Skeletal muscle satellite cell (primary cell): Measurements from ENCODE around the gene CAMTA1.

ENCODE experiments used
- H3K27me3 ChIP-seq: 2 replicates; pipeline ENCODE4 v1.7.0; 2013; ENCODE audit warnings: low read length; ENCODE audit not compliant: control insufficient read depth, insufficient read depth
- H3K36me3 ChIP-seq: 2 replicates; pipeline ENCODE4 v1.7.0; 2013; ENCODE audit warnings: mild to moderate bottlenecking, control low read depth, low read length; ENCODE audit not compliant: insufficient read depth
- H3K4me1 ChIP-seq: 2 replicates; pipeline ENCODE4 v1.7.0; 2013; ENCODE audit warnings: low read length; ENCODE audit not compliant: control insufficient read depth, insufficient read depth
- H3K4me2 ChIP-seq: 2 replicates; pipeline ENCODE4 v1.7.0; 2013; ENCODE audit warnings: mild to moderate bottlenecking, low read length
- H3K4me3 ChIP-seq: 2 replicates; pipeline ENCODE4 v1.7.0; 2013; ENCODE audit warnings: low read length
- H3K9ac ChIP-seq: 2 replicates; pipeline ENCODE4 v1.7.0; 2013; ENCODE audit warnings: mild to moderate bottlenecking, low read depth, low read length, moderate library complexity
- H3K9me3 ChIP-seq: replicated peaks from 2 replicates; pipeline ENCODE4 v1.7.0; 2013; ENCODE audit warnings: mild to moderate bottlenecking, control low read depth, low read length

The CAMTA1 gene

GRCh38 chr1:7540816-7541215 is 755.6 kb downstream of the CAMTA1 start:
- Histone ChIP-seq H3K4me2 (no peak overlapping the region), H3K9ac (no peak overlapping the region), H3K4me3 (no peak overlapping the region), H3K4me1 (no peaks in the 10 kb centered on the region), H3K9me3 (peaks cover 3% of the 10 kb centered on the region), H3K27me3 (peaks cover 12% of the 10 kb centered on the region), H3K36me3 (no peaks in the 10 kb centered on the region)

GRCh38 chr1:7541629-7542028 is 756.4 kb downstream of the CAMTA1 start:
- H3K36me3 ChIP-seq, result no peaks in the 10 kb centered on the region

DNA sequence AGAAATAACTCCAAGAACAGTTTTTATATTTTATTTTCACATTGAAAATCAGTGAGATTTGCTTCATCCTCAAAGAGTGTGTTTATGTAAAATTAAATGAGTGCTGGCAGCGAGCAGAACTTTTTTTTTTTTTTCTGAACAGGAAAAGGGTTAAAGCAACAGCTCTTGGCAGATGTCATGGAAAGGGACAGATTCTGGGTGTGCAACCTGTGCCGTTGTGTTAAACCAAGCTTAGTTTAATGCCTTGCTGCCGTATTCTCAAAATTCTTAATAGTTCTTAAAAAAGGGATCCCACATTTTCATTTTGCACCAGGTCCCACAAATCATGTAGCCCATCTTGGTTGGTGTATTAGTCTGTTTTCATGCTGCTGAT is 758.5 kb downstream of the CAMTA1 start:
- Histone ChIP-seq H3K36me3 (no peaks in the 10 kb centered on the region), H3K4me3 (no peak overlapping the region), H3K4me2 (no peak overlapping the region), H3K9ac (no peak overlapping the region), H3K4me1 (no peaks in the 10 kb centered on the region), H3K9me3 (no peaks in the 10 kb centered on the region), H3K27me3 (no peaks in the 10 kb centered on the region)

More at GRCh38 chr1:7541629-7542028, 756.4 kb downstream of the CAMTA1 start:
- H3K4me3 ChIP-seq, result no peak overlapping the region
- H3K9ac ChIP-seq, result no peak overlapping the region
- H3K27me3 ChIP-seq, result peaks cover 12% of the 10 kb centered on the region
- no peak overlapping the region for H3K4me2 ChIP-seq
- no peaks in the 10 kb centered on the region for H3K4me1 ChIP-seq
- H3K9me3 ChIP-seq, result peaks cover 3% of the 10 kb centered on the region

GRCh38 chr1:7549277-7550161 is 764.3 kb downstream of the CAMTA1 start:
- Histone ChIP-seq H3K4me2 (peak overlapping the region; percentile 34), H3K9me3 (no peaks in the 10 kb centered on the region), H3K36me3 (no peaks in the 10 kb centered on the region), H3K4me1 (peaks cover 17% of the 10 kb centered on the region), H3K4me3 (no peak overlapping the region), H3K27me3 (no peaks in the 10 kb centered on the region), H3K9ac (peak overlapping the region; percentile 75)

- H3K9ac ChIP-seq, result peak overlapping the region; percentile 75
- no peak overlapping the region for H3K4me3 ChIP-seq
- no peaks in the 10 kb centered on the region for H3K9me3 ChIP-seq
- H3K36me3 ChIP-seq, result no peaks in the 10 kb centered on the region
- H3K4me1 ChIP-seq, result peaks cover 20% of the 10 kb centered on the region
- peak overlapping the region; percentile 34 for H3K4me2 ChIP-seq
- no peaks in the 10 kb centered on the region for H3K27me3 ChIP-seq
Observed at GRCh38 chr1:7550261-7550865, 765.1 kb downstream of the CAMTA1 start.

GRCh38 chr1:7550981-7551380 is 765.7 kb downstream of the CAMTA1 start:
- H3K4me3 ChIP-seq, result no peak overlapping the region
- H3K4me1 ChIP-seq, result peaks cover 22% of the 10 kb centered on the region
- no peaks in the 10 kb centered on the region for H3K9me3 ChIP-seq
- no peaks in the 10 kb centered on the region for H3K36me3 ChIP-seq
- no peak overlapping the region for H3K9ac ChIP-seq
- no peak overlapping the region for H3K4me2 ChIP-seq
- no peaks in the 10 kb centered on the region for H3K27me3 ChIP-seq

DNA sequence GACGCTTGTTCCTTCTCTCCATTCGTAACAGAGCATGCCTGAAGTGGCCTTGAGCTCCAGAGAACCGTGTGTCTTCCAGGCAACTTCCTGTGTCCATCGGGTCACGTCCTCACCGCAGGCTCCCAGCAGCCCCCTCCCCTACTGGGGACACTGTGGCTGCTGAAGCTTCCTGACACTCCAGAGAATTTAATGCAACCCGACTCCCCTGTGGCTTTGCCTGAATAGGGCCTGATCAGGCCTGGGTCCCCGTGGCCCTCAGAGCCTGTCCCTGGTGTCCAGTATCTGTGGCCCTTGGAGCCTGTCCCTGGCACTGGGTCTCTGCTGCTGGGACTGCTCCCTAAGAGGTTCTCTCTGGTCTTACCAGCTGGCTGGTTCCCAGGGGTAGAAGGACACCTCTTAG is 766.2 kb downstream of the CAMTA1 start:
- H3K27me3 ChIP-seq, result no peaks in the 10 kb centered on the region
- H3K4me3 ChIP-seq, result no peak overlapping the region
- no peaks in the 10 kb centered on the region for H3K36me3 ChIP-seq
- no peak overlapping the region for H3K4me2 ChIP-seq
- H3K4me1 ChIP-seq, result peaks cover 22% of the 10 kb centered on the region
- H3K9me3 ChIP-seq, result no peaks in the 10 kb centered on the region
- H3K9ac ChIP-seq, result no peak overlapping the region

DNA sequence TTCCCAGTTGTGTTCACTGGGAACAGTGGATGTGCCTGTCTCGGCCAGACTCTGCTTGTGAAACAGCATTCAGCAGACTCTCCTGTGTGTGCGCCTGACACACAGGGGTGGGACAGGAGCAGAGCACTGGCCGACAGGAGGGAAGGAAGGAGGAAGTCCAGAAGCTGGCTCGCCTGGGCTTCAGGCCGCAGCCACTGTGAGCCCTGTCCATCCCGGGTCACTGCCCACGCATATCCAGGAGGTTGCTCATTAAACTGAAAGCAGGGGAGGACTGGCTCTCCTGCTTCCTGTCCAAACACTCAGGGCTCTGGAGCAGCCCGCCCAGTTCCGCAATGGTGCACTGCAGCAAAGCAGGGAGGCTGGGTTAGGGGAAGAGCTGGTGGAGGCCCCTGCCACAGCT is 767.1 kb downstream of the CAMTA1 start:
- H3K27me3 ChIP-seq, result no peaks in the 10 kb centered on the region
- H3K36me3 ChIP-seq, result no peaks in the 10 kb centered on the region
- H3K9ac ChIP-seq, result no peak overlapping the region
- H3K4me1 ChIP-seq, result peaks cover 26% of the 10 kb centered on the region
- H3K4me2 ChIP-seq, result no peak overlapping the region
- no peak overlapping the region for H3K4me3 ChIP-seq
- no peaks in the 10 kb centered on the region for H3K9me3 ChIP-seq

DNA sequence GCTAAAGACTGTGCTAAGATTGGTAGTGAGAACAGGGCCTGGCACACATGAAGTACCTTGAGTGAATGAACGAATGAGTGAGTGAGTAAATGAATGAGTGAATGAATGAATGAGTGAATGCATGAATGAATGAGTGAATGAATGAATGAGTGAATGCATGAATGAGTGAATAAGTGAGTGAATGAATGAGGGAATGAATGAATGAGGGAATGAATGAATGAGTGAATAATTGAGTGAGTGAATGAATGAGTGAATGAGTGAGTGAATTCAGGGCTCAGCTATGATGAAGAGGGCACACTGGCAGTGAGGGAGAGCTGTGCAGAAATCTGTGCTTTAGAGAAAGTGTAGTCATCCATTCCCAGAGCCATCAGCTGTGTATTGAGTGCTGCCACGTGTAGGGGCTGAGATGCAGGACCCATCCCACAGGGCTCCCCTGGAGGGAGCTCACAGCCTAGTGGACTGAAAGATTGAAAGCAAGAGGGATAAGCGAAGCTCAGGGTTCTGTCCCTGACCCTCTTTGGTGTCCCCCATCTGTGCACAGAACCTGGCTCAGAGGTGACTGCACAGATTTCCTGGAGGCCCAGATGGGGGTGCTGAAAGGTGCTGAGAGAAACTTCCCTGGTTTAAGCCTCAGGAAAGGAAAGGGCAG is 767.9 kb downstream of the CAMTA1 start:
- Histone ChIP-seq H3K36me3 (no peaks in the 10 kb centered on the region), H3K27me3 (no peaks in the 10 kb centered on the region), H3K4me3 (no peak overlapping the region), H3K4me1 (peaks cover 33% of the 10 kb centered on the region), H3K9ac (no peak overlapping the region), H3K9me3 (no peaks in the 10 kb centered on the region), H3K4me2 (no peak overlapping the region)

- H3K4me1 ChIP-seq, result peaks cover 25% of the 10 kb centered on the region
- H3K27me3 ChIP-seq, result no peaks in the 10 kb centered on the region
- H3K9ac ChIP-seq, result peak overlapping the region; percentile 19
Observed at GRCh38 chr1:7554385-7555235, 769.4 kb downstream of the CAMTA1 start.

More at GRCh38 chr1:7554385-7555235, 769.4 kb downstream of the CAMTA1 start:
- no peak overlapping the region for H3K4me3 ChIP-seq
- no peaks in the 10 kb centered on the region for H3K36me3 ChIP-seq
- H3K4me2 ChIP-seq, result no peak overlapping the region
- H3K9me3 ChIP-seq, result no peaks in the 10 kb centered on the region
